DOHH2 (cell line): ENCODE data around the gene HIBADH.

ENCODE experiments used
- EZH2phosphoT487 ChIP-seq: fragments of 200-600 bp; sonication (generic); IDR thresholded peaks from 2 replicates; pipeline ENCODE4 v1.6.1; 2017; ENCODE audit warnings: borderline replicate concordance, mild to moderate bottlenecking, antibody characterized with exemption, low read length, moderate library complexity, mixed read lengths
- TF ChIP-seq, protein P1 (sequence below): fragments of 200-600 bp; sonication (generic); IDR thresholded peaks from one replicate; pipeline ENCODE4 v1.5.1; 2014; ENCODE audit warnings: antibody characterized with exemption, mild to moderate bottlenecking, low read depth, low read length; ENCODE audit not compliant: poor library complexity, severe bottlenecking

GRCh38 chr7:27607210-27607606 is 55.5 kb downstream of the HIBADH start:
- TF ChIP-seq, protein P1, sequence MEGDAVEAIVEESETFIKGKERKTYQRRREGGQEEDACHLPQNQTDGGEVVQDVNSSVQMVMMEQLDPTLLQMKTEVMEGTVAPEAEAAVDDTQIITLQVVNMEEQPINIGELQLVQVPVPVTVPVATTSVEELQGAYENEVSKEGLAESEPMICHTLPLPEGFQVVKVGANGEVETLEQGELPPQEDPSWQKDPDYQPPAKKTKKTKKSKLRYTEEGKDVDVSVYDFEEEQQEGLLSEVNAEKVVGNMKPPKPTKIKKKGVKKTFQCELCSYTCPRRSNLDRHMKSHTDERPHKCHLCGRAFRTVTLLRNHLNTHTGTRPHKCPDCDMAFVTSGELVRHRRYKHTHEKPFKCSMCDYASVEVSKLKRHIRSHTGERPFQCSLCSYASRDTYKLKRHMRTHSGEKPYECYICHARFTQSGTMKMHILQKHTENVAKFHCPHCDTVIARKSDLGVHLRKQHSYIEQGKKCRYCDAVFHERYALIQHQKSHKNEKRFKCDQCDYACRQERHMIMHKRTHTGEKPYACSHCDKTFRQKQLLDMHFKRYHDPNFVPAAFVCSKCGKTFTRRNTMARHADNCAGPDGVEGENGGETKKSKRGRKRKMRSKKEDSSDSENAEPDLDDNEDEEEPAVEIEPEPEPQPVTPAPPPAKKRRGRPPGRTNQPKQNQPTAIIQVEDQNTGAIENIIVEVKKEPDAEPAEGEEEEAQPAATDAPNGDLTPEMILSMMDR, result no peak
- no peak for TF ChIP-seq EZH2phosphoT487
